Chondrocyte (in vitro differentiated cells): ENCODE results near the gene TMEM131L. TPM values are rescaled to one million over a fixed set of nuclear protein-coding genes. Genes with fewer than 3 reads are reported as not detected.

ENCODE experiments used
- DNase-seq: peaks from one replicate; pipeline ENCODE4 v3.0.0; 2021; ENCODE audit warnings: mixed read lengths, low spot score
- H3K27ac Mint-ChIP-seq: one replicate; pipeline ENCODE4 v1.8.0; 2021; ENCODE audit warnings: mild to moderate bottlenecking, moderate library complexity, mixed read lengths; ENCODE audit not compliant: unreplicated experiment
- H3K27me3 Mint-ChIP-seq: 2 replicates; pipeline ENCODE4 v1.8.0; 2021; ENCODE audit warnings: low read depth, mixed read lengths
- H3K36me3 Mint-ChIP-seq: 2 replicates; pipeline ENCODE4 v1.8.0; 2021; ENCODE audit warnings: low read depth, mixed read lengths
- H3K4me1 Mint-ChIP-seq: 2 replicates; pipeline ENCODE4 v1.8.0; 2021; ENCODE audit warnings: low read depth, mild to moderate bottlenecking, mixed read lengths
- H3K4me3 Mint-ChIP-seq: one replicate; pipeline ENCODE4 v1.8.0; 2021; ENCODE audit warnings: mild to moderate bottlenecking, moderate library complexity, mixed read lengths; ENCODE audit not compliant: unreplicated experiment
- H3K9me3 Mint-ChIP-seq: 2 replicates; pipeline ENCODE4 v1.8.0; 2021; ENCODE audit warnings: low read depth, mixed read lengths
- CTCF ChIP-seq: fragments of 200-600 bp; sonication (generic); IDR thresholded peaks from 2 replicates; pipeline ENCODE4 v1.5.0; 2021; ENCODE audit warnings: antibody characterized with exemption, mild to moderate bottlenecking, moderate library complexity
- total RNA-seq: library from RNA; stranded (reverse); gene quantifications from 3 replicates; pipeline ENCODE4 v1.2.1, GENCODE V29; 2021

The TMEM131L gene
- total RNA-seq, 1 donor from 2014 or later = 8.4 TPM

GRCh38 chr4:153610623-153611376, 144.6 kb downstream of the TMEM131L start:
- Mint-ChIP-seq H3K27ac (no peak overlapping the region), H3K9me3 (peaks cover 5% of the 10 kb centered on the region), H3K4me1 (peaks cover 7% of the 10 kb centered on the region), H3K27me3 (no peaks in the 10 kb centered on the region), H3K4me3 (no peak overlapping the region), H3K36me3 (peaks cover 20% of the 10 kb centered on the region)
- TF ChIP-seq CTCF = no peak
- no peak for DNase-seq

- Mint-ChIP-seq H3K27me3 (no peaks in the 10 kb centered on the region), H3K4me3 (no peak overlapping the region), H3K9me3 (peaks cover 8% of the 10 kb centered on the region), H3K4me1 (peaks cover 13% of the 10 kb centered on the region), H3K36me3 (peaks cover 23% of the 10 kb centered on the region), H3K27ac (peak overlapping the region; percentile 18)
- no peak for DNase-seq
- TF ChIP-seq CTCF = no peak
These were observed 145.5 kb downstream of the TMEM131L start for GRCh38 chr4:153611679-153612078.

- no peak for DNase-seq
- Mint-ChIP-seq H3K9me3 (peaks cover 8% of the 10 kb centered on the region), H3K4me3 (no peak overlapping the region), H3K36me3 (peaks cover 26% of the 10 kb centered on the region), H3K27me3 (no peaks in the 10 kb centered on the region), H3K4me1 (peaks cover 13% of the 10 kb centered on the region), H3K27ac (no peak overlapping the region)
- no peak for TF ChIP-seq CTCF
These were observed 146.7 kb downstream of the TMEM131L start for GRCh38 chr4:153612878-153613277.

- no peaks in the 10 kb centered on the region for H3K27me3 Mint-ChIP-seq
- peaks cover 8% of the 10 kb centered on the region for H3K9me3 Mint-ChIP-seq
- TF ChIP-seq CTCF = no peak
- no peak overlapping the region for H3K4me3 Mint-ChIP-seq
- peaks cover 22% of the 10 kb centered on the region for H3K4me1 Mint-ChIP-seq
- peaks cover 30% of the 10 kb centered on the region for H3K36me3 Mint-ChIP-seq
- DNase-seq = no peak
- H3K27ac Mint-ChIP-seq = peak overlapping the region; percentile 11
These were observed 149.9 kb downstream of the TMEM131L start for GRCh38 chr4:153616006-153616555.

- no peak for DNase-seq
- Mint-ChIP-seq H3K27me3 (no peaks in the 10 kb centered on the region), H3K4me3 (no peak overlapping the region), H3K9me3 (peaks cover 3% of the 10 kb centered on the region), H3K36me3 (peaks cover 27% of the 10 kb centered on the region), H3K27ac (no peak overlapping the region), H3K4me1 (peaks cover 16% of the 10 kb centered on the region)
- no peak for TF ChIP-seq CTCF
These were observed 152.7 kb downstream of the TMEM131L start for GRCh38 chr4:153618833-153619232.
